HG03460 (cell line): ENCODE results near the gene MCAT.

Experiments
- ATAC-seq: cut with Tn5 transposase; IDR thresholded peaks from one replicate; pipeline ENCODE4 v1.9.1; 2021; ENCODE audit not compliant: unreplicated experiment

Gene MCAT

DNA sequence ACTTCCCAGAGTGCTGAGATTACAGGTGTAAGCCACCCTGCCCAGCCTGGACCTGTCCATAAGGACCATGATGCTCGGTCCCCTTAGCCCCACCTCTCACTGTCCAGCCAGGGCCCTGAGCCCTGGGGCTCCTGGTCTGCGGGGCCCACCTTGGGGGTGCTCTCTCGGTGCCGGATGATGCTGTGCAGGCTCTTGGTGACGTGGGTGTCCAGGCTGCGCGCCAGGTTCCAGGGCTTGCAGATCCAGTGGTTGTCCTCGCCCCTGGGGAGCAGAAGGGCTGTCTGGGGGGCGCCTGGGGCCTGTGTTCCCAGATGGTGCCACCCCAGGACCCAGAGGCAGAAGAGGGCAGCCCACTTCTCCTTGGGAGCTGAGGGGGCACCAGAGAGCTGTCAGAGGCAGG, 30.4 kb upstream of the MCAT start:
- no peak for ATAC-seq

DNA sequence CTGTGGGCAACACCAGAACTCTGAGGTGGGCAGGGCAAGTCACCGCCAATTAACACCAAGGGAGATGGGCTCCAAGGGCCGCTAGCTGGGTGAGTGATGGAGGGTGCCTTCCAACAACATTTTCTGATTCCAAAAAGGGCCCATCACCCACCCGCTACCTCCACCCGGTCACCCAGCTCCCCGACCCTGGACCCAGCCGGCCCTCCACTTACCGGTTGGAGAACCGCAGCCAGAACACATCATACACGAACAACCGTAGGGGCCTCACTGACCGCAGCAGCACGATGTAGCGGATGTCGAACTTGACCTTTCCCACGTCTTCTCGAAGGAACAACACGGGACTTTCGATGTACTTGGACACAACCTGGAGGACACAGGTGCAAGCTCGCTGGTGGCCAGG, 29.0 kb upstream of the MCAT start:
- ATAC-seq = no peak

DNA sequence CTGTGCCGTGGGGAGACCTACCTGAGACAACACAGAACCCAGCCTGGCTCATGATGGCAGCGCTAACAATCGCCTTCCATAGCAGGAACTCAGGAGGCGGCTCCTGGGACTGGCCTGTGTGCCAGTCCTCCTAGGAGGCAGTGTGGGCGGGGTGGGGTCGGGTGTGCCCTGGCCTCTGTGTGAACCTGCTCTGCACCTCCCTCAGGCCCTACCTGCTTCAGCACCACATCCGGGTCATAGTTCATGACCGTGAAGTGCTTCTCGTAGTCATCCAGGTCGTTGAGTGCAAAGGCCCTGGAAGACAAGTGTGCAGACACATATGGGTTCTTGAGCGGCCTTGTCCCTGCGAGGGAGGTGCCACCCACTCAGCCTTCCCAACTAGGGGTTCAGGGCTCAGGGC, 28.4 kb upstream of the MCAT start:
- ATAC-seq = no peak

DNA sequence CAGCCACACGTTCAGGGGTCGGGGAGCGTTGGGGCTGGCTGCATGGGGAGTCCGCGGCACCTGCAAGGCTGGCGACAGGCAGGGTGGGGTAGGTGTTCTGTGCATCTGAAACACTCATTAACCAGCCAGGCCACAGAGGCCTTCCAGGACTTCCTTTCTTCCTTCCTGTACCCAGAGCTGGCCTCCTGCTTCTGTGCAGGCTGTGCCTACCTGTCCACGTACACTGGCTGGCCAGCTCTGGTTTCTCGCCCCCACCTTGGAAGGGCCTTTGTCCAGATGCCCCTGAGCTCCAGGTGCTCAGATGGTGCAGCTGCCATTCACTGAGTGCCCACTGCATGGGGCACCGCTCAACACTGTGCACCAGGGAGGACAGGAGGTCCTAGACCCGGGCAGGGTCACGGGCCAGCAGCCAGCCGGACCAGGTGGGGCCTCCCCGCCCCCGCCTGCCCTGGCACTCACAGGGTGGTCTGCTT, 27.9 kb upstream of the MCAT start:
- no peak for ATAC-seq

DNA sequence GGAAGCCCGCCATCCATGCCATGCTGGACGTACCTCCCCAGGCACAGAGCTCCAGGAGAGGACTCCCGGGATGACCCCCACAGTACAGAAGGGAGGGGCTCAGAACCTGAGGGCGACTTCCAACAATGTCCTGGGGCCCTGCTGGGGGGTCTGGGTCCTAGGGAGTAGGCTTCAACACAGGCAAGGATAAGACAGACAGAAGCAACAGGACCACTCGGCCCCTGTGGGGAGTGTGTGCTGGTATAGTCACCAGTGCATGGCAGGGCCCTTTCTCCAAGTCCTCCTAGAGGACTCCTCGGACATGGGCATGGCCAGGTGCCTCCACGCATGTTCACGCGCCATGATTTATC, 26.9 kb upstream of the MCAT start:
- ATAC-seq = no peak

DNA sequence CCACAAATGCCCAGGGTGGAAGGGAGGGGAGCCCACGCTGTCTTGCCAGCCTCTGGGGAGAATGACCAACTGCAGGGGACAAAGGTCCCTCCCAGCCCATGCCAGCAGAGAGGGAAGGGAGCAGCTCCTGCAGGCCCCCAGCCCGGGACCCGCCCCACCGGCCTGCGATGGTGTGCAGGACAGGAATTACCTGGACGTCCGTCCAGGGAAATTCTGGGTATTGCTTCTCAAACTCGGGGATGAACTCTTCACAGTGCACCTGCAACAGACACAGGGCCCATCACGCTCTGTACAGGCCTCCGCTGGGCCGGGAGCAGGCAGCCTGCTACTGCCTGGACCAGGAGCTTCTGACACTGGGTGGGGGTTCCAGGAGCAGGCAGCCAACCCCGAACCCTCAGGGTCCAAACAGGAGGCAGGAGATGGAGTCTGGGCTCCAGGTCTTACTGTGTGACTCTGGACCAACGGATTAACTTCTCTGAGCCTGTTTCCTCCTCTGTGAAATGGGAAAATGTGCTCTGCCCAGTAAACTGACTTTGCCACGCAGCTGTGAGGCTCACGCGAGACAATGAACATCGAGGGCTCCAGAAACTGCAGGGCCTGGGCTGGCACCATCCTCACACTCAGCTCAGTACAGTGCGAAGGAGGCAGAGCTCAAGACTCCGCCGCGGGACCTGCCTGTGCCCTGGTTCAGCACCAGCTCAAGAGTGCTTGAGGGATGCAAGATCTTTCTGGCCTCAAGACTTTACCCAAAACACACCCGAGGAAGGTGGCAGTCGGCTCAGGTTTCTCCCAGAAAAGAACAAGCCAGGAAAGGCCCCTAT, 26.3 kb upstream of the MCAT start:
- no peak for ATAC-seq

DNA sequence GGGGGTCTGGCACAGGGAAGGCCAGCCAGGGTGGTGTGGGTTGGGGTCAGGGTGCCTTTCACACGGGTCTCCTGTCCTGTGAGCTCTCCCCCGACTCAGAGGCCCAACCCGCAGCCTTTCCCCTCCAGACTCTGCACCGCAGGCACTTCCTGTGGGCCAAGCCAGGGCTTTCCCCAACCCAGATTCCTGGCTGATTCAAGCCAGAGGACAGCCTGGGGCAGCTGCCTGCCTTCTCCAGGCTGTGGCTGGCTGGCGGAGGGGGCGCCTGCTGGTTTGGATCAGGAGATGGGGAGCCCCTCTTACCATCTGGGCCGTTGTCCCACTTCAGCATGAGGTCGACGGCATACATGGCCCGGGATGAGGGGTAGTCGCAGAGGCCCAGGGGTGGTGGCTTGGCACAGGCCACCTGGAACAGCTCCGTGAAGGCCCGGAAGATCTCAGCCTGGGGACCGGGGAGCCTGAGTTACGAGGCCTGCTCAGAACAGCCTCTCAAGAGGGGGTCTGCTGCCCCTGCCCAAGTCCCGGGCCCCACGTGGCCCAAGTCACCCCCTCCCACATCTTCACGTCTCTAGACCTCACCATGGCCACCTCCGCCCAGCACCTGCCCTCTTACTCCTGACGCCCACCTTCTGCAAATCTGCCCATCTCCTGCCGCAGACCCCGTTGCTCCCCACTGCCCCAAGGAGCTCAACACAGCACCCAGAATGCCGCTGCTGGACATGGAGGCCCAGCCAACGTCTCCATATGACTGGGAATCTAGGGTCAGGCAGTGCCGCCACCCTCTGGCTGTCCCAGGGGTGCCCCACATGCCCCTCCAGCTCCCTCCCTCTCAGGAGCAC, 25.5 kb upstream of the MCAT start:
- ATAC-seq = no peak

DNA sequence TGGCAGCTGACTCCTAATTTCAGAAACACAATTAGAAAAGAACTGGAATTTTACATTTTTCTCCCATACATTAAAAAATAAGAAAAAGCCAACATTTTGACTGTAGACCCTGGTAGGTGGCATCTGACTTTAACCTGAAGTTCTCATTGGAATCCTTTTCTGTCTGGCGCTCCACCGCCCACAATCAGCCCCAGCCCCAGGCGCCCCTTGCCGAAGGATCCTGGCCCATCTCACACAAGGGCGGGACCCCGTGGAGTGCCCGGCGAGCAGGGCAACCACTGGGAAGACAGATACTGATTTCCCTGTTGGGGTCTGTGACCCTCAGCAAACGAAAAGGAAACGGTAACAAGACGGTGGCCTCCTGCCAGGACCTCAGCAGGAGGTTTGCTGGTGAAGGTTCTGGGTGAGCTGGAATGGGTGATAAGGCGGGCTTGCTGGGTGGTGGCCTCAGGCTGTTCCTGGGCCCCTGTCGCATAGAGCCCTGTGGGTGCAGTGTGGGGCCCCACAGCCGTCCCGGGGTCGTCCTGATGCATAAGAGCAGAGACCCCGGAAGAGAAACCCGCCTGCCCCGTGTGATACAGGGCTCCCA, 23.9 kb upstream of the MCAT start:
- ATAC-seq = no peak

DNA sequence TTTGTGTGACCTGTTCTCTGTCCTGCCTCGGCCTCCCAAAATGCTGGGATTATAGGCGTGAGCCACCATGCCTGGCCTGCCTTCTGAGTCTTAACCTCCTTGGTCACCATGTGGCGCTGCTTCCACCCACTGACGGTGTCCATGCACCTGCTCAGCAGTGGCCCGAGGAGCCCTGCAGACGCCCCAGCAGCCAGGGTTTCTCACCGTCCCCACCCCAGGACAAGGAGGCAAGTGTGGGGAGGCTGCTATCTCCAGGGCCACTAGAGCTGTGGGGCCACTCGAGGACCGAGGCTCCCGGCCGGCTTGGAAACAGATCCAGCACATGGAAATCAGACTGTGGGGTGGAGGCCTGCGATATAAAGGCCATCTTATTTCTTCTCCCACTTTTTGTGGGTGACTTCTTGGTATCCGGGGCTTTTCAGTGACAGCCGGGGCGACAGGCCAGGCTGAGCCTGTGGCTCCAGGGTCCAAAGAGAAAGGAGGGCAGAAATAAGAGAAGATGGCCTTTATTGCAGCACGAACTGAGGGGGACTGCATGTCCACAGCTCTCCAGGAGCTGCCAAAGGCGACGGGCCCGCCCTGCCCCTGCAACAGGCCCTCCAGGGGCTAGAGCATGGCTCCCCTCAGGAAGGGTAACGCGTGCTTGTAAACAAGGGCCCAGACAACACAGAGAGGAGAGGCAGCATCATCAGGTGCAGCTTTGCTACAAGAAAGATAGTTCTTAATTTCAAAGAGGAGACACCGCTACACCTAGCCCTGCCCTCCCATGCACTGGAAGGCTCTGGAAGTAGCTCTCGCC, 23.1 kb upstream of the MCAT start:
- ATAC-seq = no peak

DNA sequence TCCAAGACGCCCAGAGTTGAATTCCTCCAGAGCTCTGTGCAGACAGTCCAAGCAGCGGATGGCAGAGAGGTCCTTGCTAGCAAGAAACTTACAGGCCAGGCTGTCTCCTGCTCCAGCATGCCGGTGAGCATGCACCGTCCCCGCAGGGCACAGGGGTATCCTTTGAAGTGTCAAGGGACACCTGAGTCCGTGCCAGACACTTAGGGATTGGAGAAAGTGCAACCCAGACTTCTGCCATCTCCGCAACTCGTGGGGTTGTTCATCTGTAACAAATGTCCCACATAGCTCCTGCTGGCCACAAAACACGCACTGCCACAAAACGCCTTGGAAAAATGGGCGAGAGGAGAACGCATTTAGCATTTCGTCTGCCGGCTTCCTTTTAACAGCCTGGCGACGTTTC, 21.4 kb upstream of the MCAT start:
- ATAC-seq = no peak

DNA sequence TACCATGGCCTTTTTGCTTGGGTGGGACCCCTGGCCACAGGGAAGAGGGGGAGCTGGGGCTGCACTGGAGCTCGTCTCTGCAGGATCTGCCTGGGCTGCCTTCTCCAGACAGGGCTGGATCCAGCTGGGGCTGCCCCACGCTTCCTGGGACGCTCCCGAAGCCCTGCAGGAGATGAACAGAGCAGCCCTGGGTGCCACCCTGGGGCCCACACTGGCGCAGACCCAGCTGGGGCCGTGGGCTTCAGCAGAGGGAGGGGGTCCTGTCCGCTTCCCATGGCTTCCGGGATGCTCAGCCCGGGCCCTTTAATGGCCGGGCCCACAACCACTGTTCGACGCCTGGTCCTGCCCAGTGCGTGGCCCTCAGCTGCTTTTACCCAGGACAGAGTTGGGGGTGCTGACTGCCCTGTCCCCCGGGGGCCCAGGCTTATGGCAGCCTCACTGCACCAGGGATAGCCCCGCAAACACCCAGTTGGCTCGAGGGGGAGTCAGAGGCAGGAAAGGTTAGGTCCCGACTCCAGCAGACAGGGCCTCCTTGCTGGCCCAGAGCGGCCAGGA, 20.1 kb upstream of the MCAT start:
- no peak for ATAC-seq

DNA sequence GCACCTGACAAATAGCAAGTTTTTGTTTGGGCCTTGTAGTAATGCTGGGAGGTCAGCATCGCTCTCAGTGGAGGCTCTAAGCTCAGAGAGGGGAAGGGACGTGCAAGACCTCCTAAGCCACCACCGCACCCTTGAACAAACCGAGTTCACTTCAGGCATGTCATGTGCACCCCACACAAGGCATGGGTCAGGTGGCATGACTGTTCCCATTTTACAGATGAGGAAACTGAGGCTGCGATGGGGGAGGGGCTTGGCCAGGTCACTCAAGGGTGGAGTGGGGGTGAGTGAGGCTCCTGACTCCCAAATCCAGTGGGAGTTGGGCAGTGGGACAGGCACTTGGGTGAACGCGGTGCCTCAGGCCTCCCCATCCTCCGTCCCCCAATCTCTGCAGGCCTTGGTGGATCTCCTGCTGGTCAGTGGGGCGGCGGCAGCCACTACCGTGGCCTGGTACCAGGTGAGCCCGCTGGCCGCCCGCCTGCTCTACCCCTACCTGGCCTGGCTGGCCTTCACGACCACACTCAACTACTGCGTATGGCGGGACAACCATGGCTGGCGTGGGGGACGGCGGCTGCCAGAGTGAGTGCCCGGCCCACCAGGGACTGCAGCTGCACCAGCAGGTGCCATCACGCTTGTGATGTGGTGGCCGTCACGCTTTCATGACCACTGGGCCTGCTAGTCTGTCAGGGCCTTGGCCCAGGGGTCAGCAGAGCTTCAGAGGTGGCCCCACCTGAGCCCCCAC, 19.4 kb upstream of the MCAT start:
- ATAC-seq = no peak

DNA sequence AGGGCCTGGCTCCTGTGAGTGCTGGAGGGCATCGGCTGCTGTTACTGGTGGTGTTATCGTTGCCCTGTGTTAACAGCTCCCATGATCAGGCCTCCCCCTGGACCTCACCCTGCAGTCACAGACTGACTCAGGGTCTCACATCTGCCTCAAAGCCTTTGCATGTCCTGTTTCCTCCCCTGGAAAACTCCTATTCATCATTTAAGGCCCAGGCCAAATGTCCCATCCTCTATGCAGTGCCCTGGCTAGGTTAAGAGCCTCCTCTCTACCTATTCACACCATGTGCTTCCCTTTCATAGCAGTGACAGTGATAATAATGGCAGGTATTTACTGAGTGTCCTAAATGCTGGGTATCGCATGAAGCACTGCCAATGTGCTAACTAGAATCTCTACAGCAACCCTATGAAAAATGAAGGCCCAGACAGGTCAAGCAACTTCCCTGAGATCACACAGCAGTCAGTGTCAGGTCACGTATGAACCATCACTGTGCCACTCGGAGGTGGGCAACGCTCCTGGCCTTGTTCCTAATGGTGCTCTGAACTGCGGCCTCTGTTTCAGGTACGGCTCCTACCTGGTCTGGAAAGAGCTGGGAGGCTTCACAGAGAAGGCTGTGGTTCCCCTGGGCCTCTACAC, 17.4 kb upstream of the MCAT start:
- no peak for ATAC-seq

DNA sequence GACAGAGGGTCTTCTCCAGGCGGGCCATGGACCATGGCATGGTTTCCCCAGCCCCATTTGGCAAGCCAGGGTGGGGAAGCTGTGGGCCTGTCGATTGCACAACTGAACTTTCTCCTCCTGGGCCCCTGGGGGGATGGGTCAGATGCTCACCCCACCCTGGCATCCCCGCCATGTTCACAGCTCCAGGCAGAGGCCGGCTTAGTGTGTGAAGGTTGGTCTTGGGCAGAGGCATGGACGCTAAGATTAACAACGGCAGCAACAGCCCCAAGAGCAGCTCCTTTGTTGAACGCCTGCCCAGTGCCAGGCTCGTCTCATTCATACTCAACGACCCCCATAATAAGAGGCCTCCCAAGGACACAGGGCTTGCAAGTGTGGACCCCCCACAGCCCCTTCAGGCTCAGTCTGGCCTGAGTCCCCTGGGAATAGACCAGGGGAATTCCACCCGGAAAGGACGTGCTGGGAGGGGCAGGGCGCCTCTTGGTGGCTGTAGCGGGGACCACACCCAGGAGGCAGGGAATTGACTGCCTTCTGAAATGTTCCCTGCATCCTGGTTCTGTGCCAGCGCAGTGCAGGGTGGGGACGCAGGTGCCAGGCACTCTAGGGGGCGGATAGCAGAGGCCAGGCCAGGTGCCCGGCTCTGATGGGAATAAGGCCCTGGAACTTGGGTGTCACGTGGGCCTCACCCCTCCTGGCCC, 16.4 kb upstream of the MCAT start:
- ATAC-seq = no peak

DNA sequence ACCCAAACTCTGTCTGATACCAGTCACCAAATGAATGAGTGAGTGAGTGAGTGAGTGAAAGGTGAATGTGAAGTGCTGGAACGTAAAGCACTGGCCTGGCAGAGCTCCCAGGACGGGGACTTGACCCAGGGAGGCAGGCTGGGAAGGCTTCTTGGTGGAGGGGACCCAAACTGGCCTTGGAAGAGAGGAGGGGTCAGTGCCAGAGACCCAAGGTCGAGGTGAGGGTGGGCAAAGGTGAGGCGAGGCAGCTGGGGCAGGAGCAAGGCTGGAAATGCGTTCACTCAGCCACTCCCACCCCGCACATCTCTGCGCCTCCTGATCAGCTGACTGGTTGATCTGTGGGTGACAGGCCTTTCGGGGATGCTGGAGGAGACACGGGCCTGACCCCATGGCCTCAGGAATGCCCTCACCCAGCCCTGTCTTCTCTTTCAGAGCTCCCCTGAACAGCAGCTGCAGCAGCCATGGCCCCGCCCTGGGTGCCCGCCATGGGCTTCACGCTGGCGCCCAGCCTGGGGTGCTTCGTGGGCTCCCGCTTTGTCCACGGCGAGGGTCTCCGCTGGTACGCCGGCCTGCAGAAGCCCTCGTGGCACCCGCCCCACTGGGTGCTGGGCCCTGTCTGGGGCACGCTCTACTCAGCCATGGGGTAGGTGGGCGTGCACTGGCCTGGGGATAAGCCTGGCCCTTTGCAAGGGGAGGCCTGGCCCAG, 15.7 kb upstream of the MCAT start:
- ATAC-seq = no peak

DNA sequence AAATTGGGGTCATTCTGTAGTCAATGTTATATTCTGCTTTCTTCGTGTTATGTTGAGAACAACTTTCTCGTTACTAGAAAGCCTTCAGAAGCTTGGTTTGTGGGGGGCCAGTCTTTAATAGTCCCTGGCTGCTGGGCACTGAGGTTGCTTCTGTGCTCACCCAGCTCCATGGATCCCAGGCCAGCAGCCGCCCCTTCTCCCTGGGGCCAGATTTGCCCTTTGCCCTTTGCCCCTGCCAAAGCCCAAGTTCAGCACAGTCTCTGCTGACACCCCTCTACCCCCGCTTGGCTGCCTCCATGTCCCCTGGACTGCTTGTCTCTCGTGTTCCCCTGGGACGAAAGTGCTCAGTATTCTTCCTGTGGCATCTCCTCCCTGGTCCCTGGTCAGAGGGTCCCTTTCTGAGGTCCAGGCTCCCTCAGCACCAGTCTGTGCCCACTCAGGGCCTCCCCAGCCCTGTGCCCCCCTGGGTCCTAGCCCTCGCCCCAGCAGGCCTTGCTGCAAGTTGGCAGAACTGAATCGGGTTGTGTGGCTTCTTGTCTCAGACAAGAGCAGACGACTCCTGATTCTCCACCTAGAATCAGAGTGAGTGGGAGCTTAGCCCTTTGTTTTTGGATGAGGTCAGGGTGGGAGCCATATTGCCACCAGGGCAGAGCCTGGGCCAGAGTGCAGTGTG, 14.8 kb upstream of the MCAT start:
- ATAC-seq = no peak

DNA sequence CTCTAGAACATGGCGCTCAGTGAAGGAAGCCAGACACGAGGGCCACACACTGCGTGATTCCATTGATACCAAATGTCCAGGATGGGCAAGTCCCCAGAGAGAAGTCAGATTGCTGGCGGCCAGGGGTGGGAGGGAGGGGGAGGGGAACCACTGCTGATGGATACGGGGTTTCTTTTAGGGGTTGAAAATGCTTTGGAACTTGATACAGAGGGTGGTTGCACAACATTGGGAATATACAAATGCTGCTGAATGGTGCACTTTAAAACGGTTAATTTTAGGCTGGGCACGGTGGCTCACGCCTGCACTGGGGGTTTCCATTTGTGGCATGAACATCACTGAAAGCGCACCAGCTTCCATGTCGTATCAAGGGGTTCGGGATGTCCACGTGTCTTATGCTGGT, 13.2 kb upstream of the MCAT start:
- ATAC-seq = no peak

DNA sequence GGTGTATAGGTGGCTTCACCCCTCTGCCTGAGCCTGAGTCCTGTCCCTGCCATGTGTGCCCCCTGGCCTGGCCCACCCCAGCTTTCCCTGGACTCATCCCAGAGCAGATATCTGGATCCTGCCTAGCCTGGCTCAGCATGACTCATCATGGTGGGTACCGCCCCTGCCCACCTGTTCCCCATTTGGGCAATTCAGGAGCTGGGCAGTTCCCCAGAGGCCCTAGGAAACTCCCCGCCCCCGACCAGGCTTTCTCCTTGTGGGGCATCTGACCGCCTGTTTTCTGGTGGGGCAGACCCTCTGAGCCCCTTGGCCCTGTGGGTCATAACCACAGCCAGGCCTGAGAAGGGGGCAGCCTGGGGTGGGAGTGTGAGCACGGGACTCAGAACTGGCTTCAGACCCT, 12.6 kb upstream of the MCAT start:
- ATAC-seq = no peak
